Activated CD8-positive, alpha-beta memory T cell treated with anti-CD3 and anti-CD28 coated beads for 4 hours (primary cell): ENCODE data around the gene DNAI2.
"Not testable (repeated sequence)": the region's sequence is repeated elsewhere in the genome, so short reads cannot be mapped to it uniquely, and the experiment has no call there.

Experiments
- DNase-seq, 2 donors: peaks; one replicate each; pipeline ENCODE4 v3.0.0-alpha.2; 2020; ENCODE audit warnings: low read depth in 2 of 2

The DNAI2 gene

GRCh38 chr17:74245145-74245831 is 28.7 kb upstream of the DNAI2 start:
- DNase-seq: no peak

- DNase-seq: no peak
Observed at GRCh38 chr17:74245871-74246270, 28.2 kb upstream of the DNAI2 start.

DNA sequence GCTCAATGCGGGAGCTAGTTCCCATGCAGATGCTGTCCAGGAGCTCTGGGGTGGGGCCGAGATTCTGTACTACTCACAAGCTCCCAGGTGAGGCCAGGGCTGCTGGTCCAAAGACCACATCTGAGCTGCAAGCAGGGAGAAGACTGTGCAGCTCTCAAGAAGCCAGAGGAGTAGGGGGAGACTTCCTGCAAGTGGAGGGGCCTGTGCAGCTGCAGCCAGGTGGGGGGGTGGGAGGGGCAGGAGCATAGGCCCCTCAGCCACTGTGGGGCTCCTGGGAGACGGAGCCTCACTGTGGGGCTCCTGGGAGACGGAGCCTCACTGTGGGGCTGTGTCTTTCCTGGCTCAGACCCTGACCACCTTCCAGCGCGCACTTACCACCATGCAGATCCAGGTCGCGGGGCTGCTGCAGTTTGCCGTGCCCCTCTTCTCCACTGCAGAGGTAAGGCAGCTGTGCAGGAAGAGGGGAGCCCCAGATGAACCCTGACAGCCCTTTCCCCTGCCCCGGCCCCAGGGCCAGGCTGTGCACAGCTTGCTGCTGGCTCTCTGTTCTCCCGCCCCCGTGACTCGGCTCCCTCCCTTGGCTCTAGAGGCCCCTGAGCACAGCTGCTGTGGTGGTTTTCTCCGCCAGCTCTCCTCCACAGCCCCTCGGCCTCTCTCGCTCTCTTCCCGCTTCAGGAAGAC is 24.3 kb upstream of the DNAI2 start:
- no peak for DNase-seq

DNA sequence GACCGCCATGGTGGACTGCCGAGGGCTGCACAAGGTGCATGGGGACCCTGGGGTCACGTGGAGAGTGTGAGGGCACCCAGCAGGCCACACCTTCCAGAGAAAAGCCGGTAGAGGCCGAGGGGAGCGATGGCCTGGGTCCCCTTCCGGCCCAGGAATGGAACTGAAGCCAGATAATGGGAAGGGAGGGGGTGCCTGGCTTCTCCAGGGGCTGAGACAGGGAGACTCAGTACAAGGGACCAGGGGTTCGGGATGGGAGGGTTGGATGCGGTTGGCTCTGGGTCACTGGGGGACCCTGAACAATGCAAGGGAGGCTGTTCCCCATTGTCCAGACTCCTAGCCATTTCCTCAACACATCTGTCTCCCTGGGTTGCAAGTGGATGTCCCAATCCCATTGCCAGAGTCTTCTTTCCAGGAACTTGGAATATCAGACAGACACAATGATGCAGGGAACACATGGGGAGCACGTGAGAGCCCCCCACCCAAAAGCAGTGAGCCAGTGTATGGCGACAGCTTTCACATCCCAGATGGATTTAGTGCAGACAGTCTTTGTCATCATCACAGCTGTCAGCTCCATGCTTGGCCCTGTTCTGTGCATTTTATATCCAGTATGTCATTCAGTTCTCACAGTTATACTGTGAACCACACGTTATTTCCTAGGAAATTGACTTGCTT is 23.6 kb upstream of the DNAI2 start:
- no peak for DNase-seq

- no peak for DNase-seq
Observed at GRCh38 chr17:74251051-74251450, 23.0 kb upstream of the DNAI2 start.

- DNase-seq: no peak
Observed at GRCh38 chr17:74251569-74251968, 22.5 kb upstream of the DNAI2 start.

- no peak for DNase-seq
Observed at GRCh38 chr17:74252211-74252610, 21.8 kb upstream of the DNAI2 start.

GRCh38 chr17:74253036-74253435 is 21.0 kb upstream of the DNAI2 start:
- no peak for DNase-seq

DNA sequence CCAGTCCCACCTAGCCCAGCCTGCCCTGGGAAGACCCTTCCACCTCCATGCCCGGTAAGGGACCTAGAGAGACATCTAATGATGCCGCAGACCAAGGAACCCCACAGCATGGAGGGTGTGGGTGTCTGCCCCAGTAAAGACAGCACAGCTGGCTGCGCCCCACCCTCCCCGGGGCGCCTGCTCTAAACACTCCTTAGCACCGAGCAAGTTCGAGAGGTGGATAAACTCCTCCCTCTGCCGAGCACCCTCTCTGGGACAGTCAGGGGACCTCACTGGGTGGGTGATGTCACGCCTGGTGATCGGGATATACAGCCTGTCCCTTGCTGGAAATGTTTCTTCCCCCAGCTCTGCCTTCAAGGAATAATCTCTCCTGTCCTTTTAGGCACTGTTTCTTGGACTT is 16.7 kb upstream of the DNAI2 start:
- no peak for DNase-seq

- DNase-seq: no peak
Observed at GRCh38 chr17:74259667-74260524, 14.1 kb upstream of the DNAI2 start.

GRCh38 chr17:74260525-74260850 is 13.5 kb upstream of the DNAI2 start:
- no peak for DNase-seq

- no peak for DNase-seq
Observed at GRCh38 chr17:74262601-74263000, 11.4 kb upstream of the DNAI2 start.

- not testable (repeated sequence) for DNase-seq
Observed at GRCh38 chr17:74267054-74267453, 7.0 kb upstream of the DNAI2 start.

GRCh38 chr17:74267579-74267978 is 6.5 kb upstream of the DNAI2 start:
- no peak for DNase-seq

- DNase-seq: no peak
Observed at GRCh38 chr17:74267987-74268499, 6.0 kb upstream of the DNAI2 start.

- DNase-seq: no peak
Observed at GRCh38 chr17:74268558-74268957, 5.5 kb upstream of the DNAI2 start.

- no peak for DNase-seq
Observed at GRCh38 chr17:74270333-74270732, 3.7 kb upstream of the DNAI2 start.

GRCh38 chr17:74271281-74271680 is 2.8 kb upstream of the DNAI2 start:
- no peak for DNase-seq

GRCh38 chr17:74271901-74272561 is 2.0 kb upstream of the DNAI2 start:
- no peak for DNase-seq

GRCh38 chr17:74272731-74273201 is 1.3 kb upstream of the DNAI2 start:
- no peak for DNase-seq

- no peak for DNase-seq
Observed at GRCh38 chr17:74274709-74275340, 791 bp downstream of the DNAI2 start.
